Heart left ventricle (tissue), 16 donors: ENCODE measurements around the gene MYORG. TPM values are rescaled to one million over a fixed set of nuclear protein-coding genes. Genes with fewer than 3 reads are reported as not detected.
A peak's percentile ranks its signal among the peaks of the same experiment; 100 is the strongest.

Experiments
- ATAC-seq, 4 donors: fragments of 200-7000 bp; cut with Tn5 transposase; one replicate each; pipeline ENCODE4 v1.9.1; 2020 to 2022; ENCODE audit warnings: moderate library complexity in 4 of 4, mild to moderate bottlenecking in 3 of 4, moderate number of reproducible peaks in 1 of 4
- DNase-seq, 5 donors: peaks; one replicate each; pipeline ENCODE4 v3.0.0-alpha.2; 2020
- H3K27ac ChIP-seq, 12 donors: fragments of 200-600 bp; sonication (generic) in 4 of 12; one replicate each; pipeline versions ENCODE4 v1.5.0 to v1.8.0; 2016 to 2022; ENCODE audit warnings: mild to moderate bottlenecking in 2 of 12
- H3K27me3 ChIP-seq, 9 donors: fragments of 200-600 bp; sonication (generic) in 2 of 9; one replicate each; pipeline versions ENCODE4 v1.5.1 to v1.8.0; 2016 to 2022; ENCODE audit warnings: mild to moderate bottlenecking in 3 of 9
- H3K36me3 ChIP-seq, 9 donors: fragments of 200-600 bp; sonication (generic) in 2 of 9; one replicate each; pipeline versions ENCODE4 v1.5.0 to v1.8.0; 2018 to 2022; ENCODE audit warnings: mild to moderate bottlenecking in 2 of 9
- H3K4me1 ChIP-seq, 12 donors: fragments of 200-600 bp; sonication (generic) in 4 of 12; one replicate each; pipeline versions ENCODE4 v1.5.0 to v1.8.0; 2016 to 2022; ENCODE audit warnings: mild to moderate bottlenecking in 3 of 12
- H3K4me3 ChIP-seq, 12 donors: fragments of 200-600 bp; sonication (generic) in 4 of 12; one replicate each; pipeline versions ENCODE4 v1.5.0 to v1.8.0; 2017 to 2022; ENCODE audit warnings: mild to moderate bottlenecking in 9 of 12, moderate library complexity in 4 of 12
- H3K9me3 ChIP-seq, 12 donors: fragments of 200-600 bp; sonication (generic) in 4 of 12; one replicate each; pipeline versions ENCODE4 v1.5.0 to v1.8.0; 2016 to 2022; ENCODE audit warnings: mild to moderate bottlenecking in 1 of 12
- POLR2A ChIP-seq, 2 donors: fragments of 450-650 bp; IDR thresholded peaks; one replicate each; pipeline ENCODE4 v1.6.1; 2017; ENCODE audit warnings: antibody characterized with exemption in 2 of 2, mild to moderate bottlenecking in 2 of 2, moderate library complexity in 2 of 2
- WGBS, 4 donors: extraction: QIAGEN DNeasy Blood & Tissue Kit in 2 of 4; methylation state at CpG; one replicate each; pipeline versions ENCODE4 v1.1.5 to v1.1.7; 2013 to 2018; 5-methylcytosine and 5-hydroxymethylcytosine counted together
- intact Hi-C, 10 donors: fragments of 100-400 bp; cut with DNase I; formaldehyde crosslinking; loops; one replicate each; pipeline versions ENCODE4 v1.11.1 to v1.14.2; 2022
- polyA plus RNA-seq, 2 donors: library from polyadenylated mRNA; stranded (reverse); fragments of 200-250 nt; gene quantifications; one replicate each; pipeline ENCODE4 v1.2.3, GENCODE V29; 2013
- total RNA-seq, 9 donors: library from RNA; depleted of rRNA in 2 of 9; stranded (reverse); fragments of >200 nt in 2 of 9; fragmentation: NEBNext Ultra II Directional in 3 of 9; extraction: Animal tissue kit (Norgen Biotek cat#: 25700) in 3 of 9; gene quantifications; one replicate each; pipeline versions ENCODE4 v1.1.0 to v1.2.4, GENCODE V29; 2016 to 2023
- TF ChIP-seq, protein P1 (sequence below), 12 donors: fragments of 200-600 bp; sonication (generic) in 4 of 12; IDR thresholded peaks; one replicate each; pipeline versions ENCODE4 v1.5.0 to v1.8.0; 2018 to 2022; ENCODE audit warnings: antibody characterized with exemption in 12 of 12, mild to moderate bottlenecking in 5 of 12
- donor health status: ischemic (EF 13 %, LVEDD 7.1; RV severe dilation, severe dysfunction).
- donor health status: healthy with polysubstance abuse.
- donor health status: DM: no; HTN: yes; CAD: no.
- donor health status: DM: no; HTN: no; CAD: no.
- donor health status: ischemic (EF 25% LVEDD 6.9; RV normal size, moderate dysfunction).
- donor health status: ischemic (EF 25% LVEDD 5.7; RV mildly dilated, moderate dysfunction).
- donor health status: healthy.
- donor health status: DM: yes; HTN: yes; CAD: no.
- donor health status: ischemic (EF 35%, LVEDD 5.7; RV mildly dilated, moderate dysfunction).
- donor health status: nonischemic (EF 11% LVEDD 7.7; RV severe dilation, severe dysfunction).
- donor health status: DM: yes; HTN: yes; CAD: no.
- donor health status: PGD.
- donor health status: ischemic (EF 29% LVEDD 5.4; RV normal size, mild dysfunction).
- donor health status: nonischemic (EF 23%, LVEDD 6.1; RV moderate dilation, normal function).

The MYORG gene
- total and polyA plus RNA-seq, 11 donors, result 1.3 to 10.2 (median 6.1) TPM

DNA sequence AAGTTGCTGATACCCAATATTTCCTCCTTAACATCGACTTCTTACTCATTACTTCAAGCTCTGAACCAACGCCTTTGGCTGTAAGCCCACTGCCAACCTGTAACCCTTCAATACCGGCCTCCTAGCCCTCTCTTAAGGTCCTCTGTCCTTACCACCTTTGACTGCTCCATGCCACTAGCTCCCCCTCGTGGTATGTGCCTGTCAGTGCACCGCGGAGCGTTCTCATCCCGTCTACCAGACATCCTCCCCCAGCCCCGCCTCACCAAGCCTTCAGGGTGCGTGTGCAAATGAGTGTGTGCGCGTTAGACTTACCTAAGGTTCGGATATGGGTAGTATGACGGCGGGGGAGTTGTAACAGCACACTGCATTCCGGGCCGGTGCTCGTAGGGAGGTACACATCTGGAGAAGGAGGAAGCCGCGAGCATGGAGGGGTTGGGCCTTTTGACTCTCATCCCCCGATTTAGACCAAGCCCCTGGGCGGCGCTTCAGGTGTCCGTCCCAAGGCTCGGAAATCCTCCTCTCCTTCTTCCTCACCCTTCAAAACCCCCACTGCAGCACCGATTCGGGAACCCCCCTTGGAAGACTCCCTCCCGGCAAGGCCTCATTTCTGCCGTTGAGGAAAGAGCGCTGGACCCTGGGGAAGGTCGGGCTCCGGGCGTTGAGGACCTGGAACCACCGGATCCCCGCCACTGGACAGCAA lies 2.8 kb upstream of the MYORG start:
- intact Hi-C loops, result loop anchor here (1.0 to 5.0 kb wide), 8 partner anchors 46 to 252 kb away; partner anchors contain the start of gene DCAF12 (in 2 of the 10)
- Histone ChIP-seq H3K27me3 (no peaks in the 10 kb centered on the region), H3K4me1 (peaks cover 0 to 53% (median 28%) of the 10 kb centered on the region in 12 donors), H3K4me3 (peak overlapping the region in 10 of 12 donors; percentile 28 to 82 (median 67)), H3K36me3 (no peaks in the 10 kb centered on the region), H3K27ac (peak overlapping the region in 7 of 12 donors; percentile 0 to 88 (median 62)), H3K9me3 (no peaks in the 10 kb centered on the region)
- WGBS, 4 donors, result 22 to 36% (median 24%) methylated on average over 24 to 35 of the region's 35 CpGs
- TF ChIP-seq, protein P1, sequence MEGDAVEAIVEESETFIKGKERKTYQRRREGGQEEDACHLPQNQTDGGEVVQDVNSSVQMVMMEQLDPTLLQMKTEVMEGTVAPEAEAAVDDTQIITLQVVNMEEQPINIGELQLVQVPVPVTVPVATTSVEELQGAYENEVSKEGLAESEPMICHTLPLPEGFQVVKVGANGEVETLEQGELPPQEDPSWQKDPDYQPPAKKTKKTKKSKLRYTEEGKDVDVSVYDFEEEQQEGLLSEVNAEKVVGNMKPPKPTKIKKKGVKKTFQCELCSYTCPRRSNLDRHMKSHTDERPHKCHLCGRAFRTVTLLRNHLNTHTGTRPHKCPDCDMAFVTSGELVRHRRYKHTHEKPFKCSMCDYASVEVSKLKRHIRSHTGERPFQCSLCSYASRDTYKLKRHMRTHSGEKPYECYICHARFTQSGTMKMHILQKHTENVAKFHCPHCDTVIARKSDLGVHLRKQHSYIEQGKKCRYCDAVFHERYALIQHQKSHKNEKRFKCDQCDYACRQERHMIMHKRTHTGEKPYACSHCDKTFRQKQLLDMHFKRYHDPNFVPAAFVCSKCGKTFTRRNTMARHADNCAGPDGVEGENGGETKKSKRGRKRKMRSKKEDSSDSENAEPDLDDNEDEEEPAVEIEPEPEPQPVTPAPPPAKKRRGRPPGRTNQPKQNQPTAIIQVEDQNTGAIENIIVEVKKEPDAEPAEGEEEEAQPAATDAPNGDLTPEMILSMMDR (IDR thresholded peaks at IDR 0.05), result peak; percentile 95 to 98 (median 97)
- no peak for TF ChIP-seq POLR2A (IDR thresholded peaks at IDR 0.05)
- DNase-seq, result peak; percentile 86 to 93 (median 86)
- peak; percentile 29 to 59 (median 57) for ATAC-seq

DNA sequence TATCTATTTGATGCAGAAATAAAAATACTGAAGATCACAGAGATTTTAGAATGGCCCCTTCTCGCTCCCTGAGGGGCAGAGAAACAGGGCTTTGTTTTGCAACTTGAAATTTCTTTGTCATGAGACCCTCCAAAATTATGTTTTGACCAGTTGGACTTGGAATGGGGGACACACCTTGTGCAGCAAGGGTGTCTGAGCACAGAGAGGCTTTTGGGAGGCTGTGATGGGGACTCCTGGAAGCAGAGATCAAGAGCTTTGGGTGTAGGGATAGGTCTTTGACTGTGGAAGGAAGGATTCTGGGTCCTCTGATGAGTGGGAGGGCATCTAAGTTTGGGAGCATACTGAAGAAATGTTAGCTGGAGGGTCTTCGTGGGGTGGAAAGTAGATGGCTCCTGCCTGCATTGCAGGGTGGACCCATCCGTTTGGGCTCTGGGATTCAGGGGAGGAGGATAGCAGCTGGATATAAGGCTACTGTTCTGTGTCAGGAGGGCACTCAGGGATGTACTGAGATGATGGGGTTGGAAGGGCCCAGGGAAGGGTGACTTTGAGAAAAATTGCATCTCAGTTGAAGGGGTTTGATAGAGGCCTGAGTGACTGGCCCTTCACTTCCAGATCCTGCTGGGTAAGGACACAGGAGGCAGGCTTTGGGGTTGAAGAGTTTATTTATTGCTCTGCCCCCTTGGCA lies 1.8 kb upstream of the MYORG start:
- H3K27me3 ChIP-seq, result no peaks in the 10 kb centered on the region
- ATAC-seq (no peak), DNase-seq (no peak)
- peaks cover 0 to 53% (median 28%) of the 10 kb centered on the region in 12 donors for H3K4me1 ChIP-seq
- H3K4me3 ChIP-seq, result no peak overlapping the region
- no peak for TF ChIP-seq POLR2A (IDR thresholded peaks at IDR 0.05)
- TF ChIP-seq, protein P1 (IDR thresholded peaks at IDR 0.05), result no peak
- H3K27ac ChIP-seq, result peak overlapping the region in 3 of 12 donors; percentile 9 to 31 (median 25)
- no peaks in the 10 kb centered on the region for H3K36me3 ChIP-seq
- no peaks in the 10 kb centered on the region for H3K9me3 ChIP-seq
- intact Hi-C loops, result loop anchor here (1.0 to 5.0 kb wide), 7 partner anchors 45 to 251 kb away; partner anchors contain the start of gene DCAF12 (in 1 of the 10)
- WGBS, 4 donors, result 93 to 98% (median 96%) methylated on average over 3 of the region's 3 CpGs

DNA sequence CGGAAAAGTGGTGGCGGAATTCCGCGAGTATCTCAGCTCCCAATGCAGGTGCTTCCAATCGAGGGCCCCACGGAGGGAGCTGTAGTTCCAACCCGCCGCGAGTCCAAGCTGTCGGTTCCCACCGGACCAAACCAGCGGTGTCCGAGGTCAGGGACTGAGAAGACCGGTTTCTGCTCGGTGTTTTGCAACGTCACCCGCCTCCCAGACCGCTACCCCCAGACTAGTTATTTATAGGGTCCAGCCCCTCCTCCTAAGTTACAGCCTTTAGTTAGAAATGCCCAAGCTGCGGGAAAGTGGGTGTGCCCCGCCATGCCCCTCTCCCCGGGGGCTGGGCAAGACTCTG lies 677 bp upstream of the MYORG start:
- H3K27ac ChIP-seq, result peak overlapping the region; percentile 8 to 85 (median 76)
- peaks cover 0 to 53% (median 28%) of the 10 kb centered on the region in 12 donors for H3K4me1 ChIP-seq
- DNase-seq, result peak in 1 of 5 donors; percentile 40
- no peaks in the 10 kb centered on the region for H3K9me3 ChIP-seq
- peaks cover 0 to 2% (median 0%) of the 10 kb centered on the region in 9 donors for H3K27me3 ChIP-seq
- WGBS, 4 donors, result 5 to 9% (median 7%) methylated on average over 16 to 21 of the region's 21 CpGs
- intact Hi-C loops, result loop anchor here in 6 of 10 donors (5.0 kb wide), 3 partner anchors 120 to 250 kb away; partner anchors contain the start of gene DCAF12 (in 1 of the 6)
- no peak for TF ChIP-seq POLR2A (IDR thresholded peaks at IDR 0.05)
- TF ChIP-seq, protein P1 (IDR thresholded peaks at IDR 0.05), result no peak
- H3K36me3 ChIP-seq, result peaks cover 0 to 2% (median 0%) of the 10 kb centered on the region in 9 donors
- no peak for ATAC-seq
- H3K4me3 ChIP-seq, result peak overlapping the region; percentile 57 to 90 (median 80)
